Activated gamma-delta T cell (primary cell): ENCODE data around the gene SPO11.

Experiments
- DNase-seq: peaks from one replicate; lab custom pipeline; 2025; lab: John Stamatoyannopoulos, UW

SPO11 gene

DNA sequence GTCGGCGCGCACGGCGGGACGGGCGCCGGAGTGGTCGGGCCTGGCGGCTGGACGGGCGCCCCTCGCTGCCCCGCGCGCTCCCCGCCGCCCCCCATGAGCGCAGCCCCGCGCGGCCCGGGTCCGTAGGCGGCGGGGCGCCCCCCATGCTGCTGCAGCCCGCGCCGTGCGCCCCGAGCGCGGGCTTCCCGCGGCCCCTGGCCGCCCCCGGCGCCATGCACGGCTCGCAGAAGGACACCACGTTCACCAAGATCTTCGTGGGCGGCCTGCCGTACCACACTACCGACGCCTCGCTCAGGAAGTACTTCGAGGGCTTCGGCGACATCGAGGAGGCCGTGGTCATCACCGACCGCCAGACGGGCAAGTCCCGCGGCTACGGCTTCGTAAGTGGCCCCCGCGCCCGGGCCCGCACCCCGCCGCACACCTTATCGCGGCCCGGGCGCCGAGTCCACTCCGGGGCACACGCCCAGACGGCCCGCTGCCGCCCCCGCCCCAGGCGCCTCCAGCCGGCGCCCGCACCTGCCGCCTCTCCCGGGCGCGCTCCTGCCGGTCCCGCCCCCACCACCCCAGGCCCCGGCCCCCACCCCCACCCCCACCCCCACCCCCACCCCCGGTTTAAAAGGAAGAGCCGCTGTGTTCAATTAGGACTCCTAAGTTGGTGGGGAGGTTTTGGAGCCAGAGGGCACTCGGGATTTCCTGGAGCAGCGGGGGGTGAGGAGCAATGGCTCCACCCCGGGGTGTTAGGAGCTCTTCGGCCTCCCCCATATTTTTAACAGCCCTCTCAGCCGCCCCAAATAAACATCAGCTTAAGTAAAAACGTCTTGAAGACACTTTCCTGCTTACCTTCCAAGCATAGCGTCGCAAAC lies 62.1 kb downstream of the SPO11 start:
- DNase-seq = no peak

GRCh38 chr20:57392512-57393271 lies 63.1 kb downstream of the SPO11 start:
- DNase-seq = peak; percentile 74
